ENCODE results near the gene ARMS2. TPM values are rescaled to one million over a fixed set of nuclear protein-coding genes. Genes with fewer than 3 reads are reported as not detected.

The ARMS2 gene
- total RNA-seq, 1 experiment from 2014 or later: not detected

DNA sequence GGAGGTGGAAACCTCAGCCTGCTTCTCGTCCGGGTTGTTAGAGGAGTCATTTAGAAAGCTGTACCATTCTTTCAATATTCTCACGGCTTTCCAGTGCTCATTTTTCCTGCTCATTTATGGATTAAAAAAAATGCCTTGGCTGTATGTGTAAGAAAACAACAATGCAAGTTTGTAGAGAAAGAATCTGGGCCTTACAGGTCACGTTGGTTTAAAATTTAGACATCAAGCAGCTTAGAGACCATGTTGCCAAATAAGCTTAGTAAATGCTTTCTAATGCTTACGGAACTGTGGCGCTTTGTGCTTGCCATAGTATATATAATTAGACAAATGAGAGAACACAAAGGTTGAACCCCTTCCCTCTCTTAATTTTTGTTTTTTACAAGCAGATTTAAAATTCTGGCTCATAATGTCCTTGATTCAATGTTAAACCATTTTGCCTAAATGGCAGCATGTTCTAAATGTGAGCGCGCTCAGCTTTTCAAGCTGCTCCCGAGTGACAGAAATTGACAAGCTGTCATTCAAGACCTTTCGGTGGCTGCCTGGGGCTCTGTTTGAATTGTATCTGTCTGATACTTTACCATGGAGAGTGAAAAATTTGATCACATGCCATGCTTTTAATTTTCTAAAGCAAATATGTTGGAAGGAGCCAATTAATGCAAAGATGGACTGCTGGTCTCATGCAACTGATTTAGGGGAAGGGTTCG, 1.1 kb downstream of the ARMS2 start:
- Mint-ChIP-seq H3K4me3 (no peak overlapping the region), H3K27ac (no peak overlapping the region), H3K9me3 (peaks cover 6% of the 10 kb centered on the region), H3K4me1 (peaks cover 18% of the 10 kb centered on the region), H3K36me3 (no peaks in the 10 kb centered on the region), H3K27me3 (ENCODE audit: low read depth) (peaks cover 21% of the 10 kb centered on the region)
- POLR2A ChIA-PET: no interaction called here
- DNase-seq (ENCODE audit: low spot score) (no peak), ATAC-seq (no peak)
- TF ChIP-seq STAT6 (CRISPR knock-in tag; conservative IDR thresholded peaks at IDR 0.05; ENCODE audit: low read depth) (no peak), FOXJ3 (CRISPR knock-in tag; IDR thresholded peaks at IDR 0.05; ENCODE audit: borderline replicate concordance) (no peak), ESRRA (CRISPR knock-in tag; IDR thresholded peaks at IDR 0.05; ENCODE audit: borderline replicate concordance) (no peak), RELA (CRISPR knock-in tag; IDR thresholded peaks at IDR 0.05; ENCODE audit: borderline replicate concordance) (no peak)
- CTCF ChIA-PET: interaction anchor here (1.0 kb wide), 1 partner anchor 21 kb away, joined by 3 read pairs; no protein-coding TSS in a partner anchor

- ATAC-seq (no peak), DNase-seq (ENCODE audit: low spot score) (no peak)
- ChIA-PET POLR2A (no interaction called here), CTCF (no interaction called here)
- Mint-ChIP-seq H3K27me3 (ENCODE audit: low read depth) (peaks cover 38% of the 10 kb centered on the region), H3K36me3 (no peaks in the 10 kb centered on the region), H3K4me3 (no peak overlapping the region), H3K9me3 (peaks cover under 1% of the 10 kb centered on the region; the same call in 1 of the 2 replicates), H3K27ac (no peak overlapping the region), H3K4me1 (peaks cover 25% of the 10 kb centered on the region)
- no peak for TF ChIP-seq CREB1 (CRISPR knock-in tag; IDR thresholded peaks at IDR 0.05)
- TF ChIP-seq, protein P1, sequence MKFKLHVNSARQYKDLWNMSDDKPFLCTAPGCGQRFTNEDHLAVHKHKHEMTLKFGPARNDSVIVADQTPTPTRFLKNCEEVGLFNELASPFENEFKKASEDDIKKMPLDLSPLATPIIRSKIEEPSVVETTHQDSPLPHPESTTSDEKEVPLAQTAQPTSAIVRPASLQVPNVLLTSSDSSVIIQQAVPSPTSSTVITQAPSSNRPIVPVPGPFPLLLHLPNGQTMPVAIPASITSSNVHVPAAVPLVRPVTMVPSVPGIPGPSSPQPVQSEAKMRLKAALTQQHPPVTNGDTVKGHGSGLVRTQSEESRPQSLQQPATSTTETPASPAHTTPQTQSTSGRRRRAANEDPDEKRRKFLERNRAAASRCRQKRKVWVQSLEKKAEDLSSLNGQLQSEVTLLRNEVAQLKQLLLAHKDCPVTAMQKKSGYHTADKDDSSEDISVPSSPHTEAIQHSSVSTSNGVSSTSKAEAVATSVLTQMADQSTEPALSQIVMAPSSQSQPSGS (CRISPR knock-in tag; IDR thresholded peaks at IDR 0.05; ENCODE audit: borderline replicate concordance, low read depth): no peak
- no peak for TF ChIP-seq ZBTB43 (CRISPR knock-in tag; IDR thresholded peaks at IDR 0.05)
- TF ChIP-seq IRF2 (CRISPR knock-in tag; IDR thresholded peaks at IDR 0.05; ENCODE audit: borderline replicate concordance, low read depth): no peak
- no peak for TF ChIP-seq SP1 (CRISPR knock-in tag; conservative IDR thresholded peaks at IDR 0.05)
- TF ChIP-seq, protein P2, sequence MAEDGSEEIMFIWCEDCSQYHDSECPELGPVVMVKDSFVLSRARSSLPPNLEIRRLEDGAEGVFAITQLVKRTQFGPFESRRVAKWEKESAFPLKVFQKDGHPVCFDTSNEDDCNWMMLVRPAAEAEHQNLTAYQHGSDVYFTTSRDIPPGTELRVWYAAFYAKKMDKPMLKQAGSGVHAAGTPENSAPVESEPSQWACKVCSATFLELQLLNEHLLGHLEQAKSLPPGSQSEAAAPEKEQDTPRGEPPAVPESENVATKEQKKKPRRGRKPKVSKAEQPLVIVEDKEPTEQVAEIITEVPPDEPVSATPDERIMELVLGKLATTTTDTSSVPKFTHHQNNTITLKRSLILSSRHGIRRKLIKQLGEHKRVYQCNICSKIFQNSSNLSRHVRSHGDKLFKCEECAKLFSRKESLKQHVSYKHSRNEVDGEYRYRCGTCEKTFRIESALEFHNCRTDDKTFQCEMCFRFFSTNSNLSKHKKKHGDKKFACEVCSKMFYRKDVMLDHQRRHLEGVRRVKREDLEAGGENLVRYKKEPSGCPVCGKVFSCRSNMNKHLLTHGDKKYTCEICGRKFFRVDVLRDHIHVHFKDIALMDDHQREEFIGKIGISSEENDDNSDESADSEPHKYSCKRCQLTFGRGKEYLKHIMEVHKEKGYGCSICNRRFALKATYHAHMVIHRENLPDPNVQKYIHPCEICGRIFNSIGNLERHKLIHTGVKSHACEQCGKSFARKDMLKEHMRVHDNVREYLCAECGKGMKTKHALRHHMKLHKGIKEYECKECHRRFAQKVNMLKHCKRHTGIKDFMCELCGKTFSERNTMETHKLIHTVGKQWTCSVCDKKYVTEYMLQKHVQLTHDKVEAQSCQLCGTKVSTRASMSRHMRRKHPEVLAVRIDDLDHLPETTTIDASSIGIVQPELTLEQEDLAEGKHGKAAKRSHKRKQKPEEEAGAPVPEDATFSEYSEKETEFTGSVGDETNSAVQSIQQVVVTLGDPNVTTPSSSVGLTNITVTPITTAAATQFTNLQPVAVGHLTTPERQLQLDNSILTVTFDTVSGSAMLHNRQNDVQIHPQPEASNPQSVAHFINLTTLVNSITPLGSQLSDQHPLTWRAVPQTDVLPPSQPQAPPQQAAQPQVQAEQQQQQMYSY (CRISPR knock-in tag; IDR thresholded peaks at IDR 0.05): no peak
- TF ChIP-seq NFATC4 (CRISPR knock-in tag; IDR thresholded peaks at IDR 0.05): no peak
- TF ChIP-seq MYBL2 (CRISPR knock-in tag; IDR thresholded peaks at IDR 0.05): no peak
- no peak for TF ChIP-seq SMAD4 (CRISPR knock-in tag; IDR thresholded peaks at IDR 0.05)
- no peak for TF ChIP-seq RORB (CRISPR knock-in tag; IDR thresholded peaks at IDR 0.05)
- no peak for TF ChIP-seq JAZF1 (CRISPR knock-in tag; IDR thresholded peaks at IDR 0.05)
- TF ChIP-seq EMX1 (CRISPR knock-in tag; IDR thresholded peaks at IDR 0.05): no peak
- TF ChIP-seq, protein P3, sequence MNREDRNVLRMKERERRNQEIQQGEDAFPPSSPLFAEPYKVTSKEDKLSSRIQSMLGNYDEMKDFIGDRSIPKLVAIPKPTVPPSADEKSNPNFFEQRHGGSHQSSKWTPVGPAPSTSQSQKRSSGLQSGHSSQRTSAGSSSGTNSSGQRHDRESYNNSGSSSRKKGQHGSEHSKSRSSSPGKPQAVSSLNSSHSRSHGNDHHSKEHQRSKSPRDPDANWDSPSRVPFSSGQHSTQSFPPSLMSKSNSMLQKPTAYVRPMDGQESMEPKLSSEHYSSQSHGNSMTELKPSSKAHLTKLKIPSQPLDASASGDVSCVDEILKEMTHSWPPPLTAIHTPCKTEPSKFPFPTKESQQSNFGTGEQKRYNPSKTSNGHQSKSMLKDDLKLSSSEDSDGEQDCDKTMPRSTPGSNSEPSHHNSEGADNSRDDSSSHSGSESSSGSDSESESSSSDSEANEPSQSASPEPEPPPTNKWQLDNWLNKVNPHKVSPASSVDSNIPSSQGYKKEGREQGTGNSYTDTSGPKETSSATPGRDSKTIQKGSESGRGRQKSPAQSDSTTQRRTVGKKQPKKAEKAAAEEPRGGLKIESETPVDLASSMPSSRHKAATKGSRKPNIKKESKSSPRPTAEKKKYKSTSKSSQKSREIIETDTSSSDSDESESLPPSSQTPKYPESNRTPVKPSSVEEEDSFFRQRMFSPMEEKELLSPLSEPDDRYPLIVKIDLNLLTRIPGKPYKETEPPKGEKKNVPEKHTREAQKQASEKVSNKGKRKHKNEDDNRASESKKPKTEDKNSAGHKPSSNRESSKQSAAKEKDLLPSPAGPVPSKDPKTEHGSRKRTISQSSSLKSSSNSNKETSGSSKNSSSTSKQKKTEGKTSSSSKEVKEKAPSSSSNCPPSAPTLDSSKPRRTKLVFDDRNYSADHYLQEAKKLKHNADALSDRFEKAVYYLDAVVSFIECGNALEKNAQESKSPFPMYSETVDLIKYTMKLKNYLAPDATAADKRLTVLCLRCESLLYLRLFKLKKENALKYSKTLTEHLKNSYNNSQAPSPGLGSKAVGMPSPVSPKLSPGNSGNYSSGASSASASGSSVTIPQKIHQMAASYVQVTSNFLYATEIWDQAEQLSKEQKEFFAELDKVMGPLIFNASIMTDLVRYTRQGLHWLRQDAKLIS (CRISPR knock-in tag; IDR thresholded peaks at IDR 0.05; ENCODE audit: borderline replicate concordance): no peak
- TF ChIP-seq, protein P4, sequence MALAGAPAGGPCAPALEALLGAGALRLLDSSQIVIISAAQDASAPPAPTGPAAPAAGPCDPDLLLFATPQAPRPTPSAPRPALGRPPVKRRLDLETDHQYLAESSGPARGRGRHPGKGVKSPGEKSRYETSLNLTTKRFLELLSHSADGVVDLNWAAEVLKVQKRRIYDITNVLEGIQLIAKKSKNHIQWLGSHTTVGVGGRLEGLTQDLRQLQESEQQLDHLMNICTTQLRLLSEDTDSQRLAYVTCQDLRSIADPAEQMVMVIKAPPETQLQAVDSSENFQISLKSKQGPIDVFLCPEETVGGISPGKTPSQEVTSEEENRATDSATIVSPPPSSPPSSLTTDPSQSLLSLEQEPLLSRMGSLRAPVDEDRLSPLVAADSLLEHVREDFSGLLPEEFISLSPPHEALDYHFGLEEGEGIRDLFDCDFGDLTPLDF (CRISPR knock-in tag; IDR thresholded peaks at IDR 0.05): no peak
- TF ChIP-seq TCF7 (CRISPR knock-in tag; IDR thresholded peaks at IDR 0.05; ENCODE audit: low read depth): no peak
These were observed 3.5 kb downstream of the ARMS2 start for GRCh38 chr10:122457934-122458333.
